ENCODE results near the gene RAET1L.
"Not testable (repeated sequence)": the region's sequence is repeated elsewhere in the genome, so short reads cannot be mapped to it uniquely, and the experiment has no call there.

RAET1L gene

GRCh38 chr6:150001295-150002008, 23.9 kb downstream of the RAET1L start:
- TF ChIP-seq ZFX (IDR thresholded peaks at IDR 0.05; ENCODE audit: borderline replicate concordance) (no peak), CTCF (IDR thresholded peaks at IDR 0.05) (no peak)
- H3K27ac ChIP-seq = no peak overlapping the region

DNA sequence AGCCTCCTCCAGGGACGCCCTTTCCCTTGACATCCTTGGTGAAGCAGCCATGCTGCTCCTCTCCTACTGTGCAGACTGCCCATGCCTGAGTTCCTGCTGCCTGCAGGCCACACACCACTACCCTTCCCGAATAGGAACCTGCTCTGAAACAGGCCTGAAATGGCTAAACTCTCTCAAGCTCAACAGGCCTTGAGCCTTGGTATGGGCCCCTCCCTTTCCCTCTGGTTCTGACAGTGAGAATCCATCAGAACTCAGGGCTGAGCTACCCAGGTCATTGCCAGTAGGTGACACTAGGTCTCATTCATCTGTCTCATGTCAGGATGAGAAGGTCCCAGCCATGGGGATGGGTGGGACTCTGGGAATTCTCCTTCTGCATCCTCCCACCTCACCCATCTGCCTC, 25.7 kb downstream of the RAET1L start:
- H3K27ac ChIP-seq = no peak overlapping the region

DNA sequence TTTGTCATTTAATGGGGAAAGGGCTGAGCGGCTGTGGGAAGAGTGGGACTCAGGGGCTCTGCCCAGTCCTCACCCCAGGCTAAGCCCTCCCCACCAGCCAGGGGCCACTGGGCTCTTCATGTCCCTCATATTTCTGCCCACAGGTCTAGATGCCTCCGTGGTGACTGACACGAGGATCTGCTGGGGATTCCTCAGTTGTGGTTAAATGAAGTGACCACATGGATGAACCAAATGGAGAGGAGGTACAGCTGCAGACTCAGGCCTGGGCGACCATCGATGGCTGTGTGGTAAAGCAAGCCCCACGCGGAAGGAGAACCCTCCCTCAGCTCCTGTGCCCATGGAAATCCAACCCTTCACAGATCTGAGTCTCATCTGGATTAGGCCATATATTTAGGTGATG, 29.4 kb downstream of the RAET1L start:
- no peak for TF ChIP-seq ZFX (IDR thresholded peaks at IDR 0.05; ENCODE audit: borderline replicate concordance)
- TF ChIP-seq CTCF (IDR thresholded peaks at IDR 0.05) = no peak
- H3K27ac ChIP-seq = no peak overlapping the region

More for the DNA sequence above, 25.7 kb downstream of the RAET1L start:
- no peak for TF ChIP-seq ZFX (IDR thresholded peaks at IDR 0.05; ENCODE audit: borderline replicate concordance)
- no peak for TF ChIP-seq CTCF (IDR thresholded peaks at IDR 0.05)

DNA sequence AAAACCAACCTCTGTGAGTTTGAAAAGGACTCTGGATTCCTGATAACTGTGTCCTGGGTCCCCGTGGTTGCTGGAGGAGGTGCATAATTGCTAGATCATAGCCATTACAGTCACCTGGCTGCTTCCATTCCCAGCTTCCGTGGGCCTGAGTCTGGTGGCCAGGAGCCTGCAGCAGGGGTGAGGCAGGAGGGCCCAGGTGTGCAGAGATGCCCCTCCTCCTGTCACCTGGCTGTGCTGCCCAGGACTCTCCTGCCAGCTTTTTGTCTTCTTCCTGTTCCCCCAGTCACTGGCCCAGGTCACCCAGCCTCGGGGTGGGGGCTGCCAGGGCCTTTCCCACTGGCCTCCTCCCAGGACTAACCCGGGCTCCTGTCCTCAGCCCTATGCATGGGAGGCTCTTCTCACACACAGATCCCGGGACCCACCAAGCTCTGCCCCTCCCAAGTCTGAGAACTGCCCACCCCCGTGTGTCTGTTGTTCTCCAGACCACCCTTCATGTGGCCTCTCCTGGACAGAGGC, 30.0 kb downstream of the RAET1L start:
- H3K27ac ChIP-seq = no peak overlapping the region
- TF ChIP-seq ZFX (IDR thresholded peaks at IDR 0.05; ENCODE audit: borderline replicate concordance) (no peak), CTCF (IDR thresholded peaks at IDR 0.05) (no peak)

DNA sequence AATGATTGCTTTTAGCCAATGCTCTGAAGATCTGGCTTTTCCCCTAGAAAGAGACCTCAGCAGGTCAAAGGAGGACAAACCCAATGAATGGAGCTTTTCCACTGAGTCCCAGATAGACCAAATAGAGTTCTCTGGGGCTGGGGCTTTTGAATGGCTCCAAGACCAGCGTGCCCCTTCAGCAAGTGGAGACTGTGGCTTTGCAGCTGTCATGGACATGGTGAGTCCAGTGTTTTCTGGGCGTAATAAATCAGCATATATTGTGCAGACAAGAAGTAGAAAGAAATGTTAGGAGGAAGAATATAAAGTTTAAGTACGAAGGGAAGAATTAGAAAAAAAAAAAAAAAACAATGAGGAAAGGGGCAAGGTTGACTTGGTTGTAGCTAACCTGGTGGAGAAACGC, 33.5 kb downstream of the RAET1L start:
- H3K27ac ChIP-seq = no peak overlapping the region
- TF ChIP-seq ZFX (IDR thresholded peaks at IDR 0.05; ENCODE audit: borderline replicate concordance) (no peak), CTCF (IDR thresholded peaks at IDR 0.05) (no peak)

DNA sequence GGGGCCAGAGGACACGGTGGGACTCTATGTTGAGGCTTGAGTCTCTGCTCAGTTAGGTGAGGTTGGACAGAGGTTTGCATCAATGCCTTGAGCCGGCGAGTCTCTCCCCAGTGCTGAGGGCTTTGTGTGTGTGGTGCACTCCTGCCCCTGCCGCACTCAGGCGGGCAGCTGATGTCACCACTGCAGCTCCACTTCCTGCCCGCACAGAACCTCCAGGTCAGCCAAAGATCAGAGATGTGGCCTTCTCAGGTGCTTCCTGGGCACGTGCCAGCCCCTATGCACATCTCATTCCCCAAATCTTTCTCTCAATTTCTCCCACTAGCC, 33.9 kb downstream of the RAET1L start:
- H3K27ac ChIP-seq = not testable (repeated sequence)

DNA sequence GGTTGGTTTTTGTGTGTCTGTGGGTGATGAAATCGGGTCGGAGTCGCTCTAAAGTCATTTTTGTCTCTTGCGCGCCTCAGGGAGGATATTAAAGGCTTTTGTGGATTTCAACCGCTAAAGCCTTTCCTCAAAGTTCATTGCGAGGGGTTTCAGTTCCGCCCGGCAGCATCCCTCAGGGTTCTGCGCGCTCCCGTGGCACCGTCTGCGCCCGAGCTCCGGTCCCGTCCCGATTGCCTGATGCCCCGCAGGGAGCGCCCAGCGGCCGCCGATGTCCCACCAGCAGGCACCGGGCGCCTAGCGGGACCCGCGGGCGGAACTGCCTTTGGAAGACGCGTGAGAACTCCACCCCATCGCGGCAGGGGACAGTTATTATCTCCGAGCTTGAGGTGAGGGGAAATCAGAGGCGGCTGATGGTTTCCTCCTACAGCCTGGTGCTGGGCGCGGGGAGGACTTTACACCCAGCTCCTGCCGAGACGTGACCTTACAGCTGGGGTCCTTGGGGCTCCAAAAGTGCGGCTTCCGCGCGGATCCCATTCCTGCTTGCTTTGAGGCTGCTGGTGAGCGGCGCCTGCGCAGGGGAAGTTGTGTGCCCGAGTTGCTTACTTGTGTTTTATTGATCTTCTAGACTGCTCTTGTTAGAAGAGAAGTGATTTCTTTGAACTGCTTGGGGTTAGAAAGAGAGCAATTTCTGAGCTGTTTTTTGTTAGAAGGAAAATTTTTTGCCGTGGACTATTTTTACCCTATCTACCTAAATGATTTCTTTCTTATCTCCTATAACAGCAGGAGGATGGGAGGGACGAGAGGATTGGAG, 34.5 kb downstream of the RAET1L start:
- no peak overlapping the region for H3K27ac ChIP-seq
- TF ChIP-seq CTCF (IDR thresholded peaks at IDR 0.05) = no peak
- no peak for TF ChIP-seq ZFX (IDR thresholded peaks at IDR 0.05; ENCODE audit: borderline replicate concordance)
